OCI-LY1 (cell line): ENCODE data around the gene ITSN1.

Experiments used
- H2AFZ ChIP-seq: fragments of 200-600 bp; sonication (generic), shearing (Covaris generic); 2 replicates; pipeline ENCODE4 v1.6.0; 2014; ENCODE audit warnings: antibody characterized with exemption, mild to moderate bottlenecking, low read length
- H3F3A ChIP-seq: fragments of 200-600 bp; sonication (generic), shearing (Covaris generic); 2 replicates; pipeline ENCODE4 v1.6.0; 2014; ENCODE audit warnings: mild to moderate bottlenecking, antibody characterized with exemption, low read length, moderate library complexity; ENCODE audit not compliant: insufficient read depth
- H3K27ac ChIP-seq: fragments of 200-600 bp; sonication (generic); 2 replicates; pipeline ENCODE4 v1.5.1; 2014; ENCODE audit warnings: low read length, mixed run types, mild to moderate bottlenecking, low read depth; ENCODE audit not compliant: poor library complexity, severe bottlenecking
- H3K27me3 ChIP-seq: fragments of 200-600 bp; sonication (generic); 2 replicates; pipeline ENCODE4 v1.6.0; 2014; ENCODE audit warnings: antibody characterized with exemption, mild to moderate bottlenecking, low read length, moderate library complexity; ENCODE audit not compliant: insufficient read depth
- H3K36me3 ChIP-seq: fragments of 200-600 bp; sonication (generic); 2 replicates; pipeline ENCODE4 v1.6.1; 2014; ENCODE audit warnings: mild to moderate bottlenecking, antibody characterized with exemption, low read length, moderate library complexity, mixed read lengths; ENCODE audit not compliant: insufficient read depth
- H3K4me1 ChIP-seq: fragments of 200-600 bp; sonication (generic); 2 replicates; pipeline ENCODE4 v1.5.1; 2014; ENCODE audit warnings: mild to moderate bottlenecking, low read length, moderate library complexity; ENCODE audit not compliant: insufficient read depth, severe bottlenecking
- H3K4me2 ChIP-seq: fragments of 200-600 bp; sonication (generic), shearing (Covaris generic); 2 replicates; pipeline ENCODE4 v1.6.1; 2014; ENCODE audit warnings: low read length
- H3K4me3 ChIP-seq: fragments of 200-600 bp; sonication (generic); 2 replicates; pipeline ENCODE4 v1.5.1; 2014; ENCODE audit warnings: low read length, low read depth, mild to moderate bottlenecking, mixed read lengths; ENCODE audit not compliant: poor library complexity, severe bottlenecking
- H3K79me2 ChIP-seq: fragments of 200-600 bp; shearing (Covaris generic); 2 replicates; pipeline ENCODE4 v1.6.1; 2016; ENCODE audit warnings: mixed run types, low read length, mixed read lengths; ENCODE audit not compliant: insufficient read depth
- H3K9ac ChIP-seq: fragments of 200-600 bp; sonication (generic), shearing (Covaris generic); 2 replicates; pipeline ENCODE4 v1.6.1; 2014; ENCODE audit warnings: mild to moderate bottlenecking, low read length, mixed read lengths
- H3K9me2 ChIP-seq: fragments of 200-600 bp; sonication (generic), shearing (Covaris generic); 2 replicates; pipeline ENCODE4 v1.6.1; 2014; ENCODE audit warnings: low read depth, mild to moderate bottlenecking, low read length, mixed read lengths
- H3K9me3 ChIP-seq: fragments of 200-600 bp; shearing (Covaris generic); 2 replicates; pipeline ENCODE4 v1.6.1; 2014; ENCODE audit warnings: low read length, mixed read lengths
- H4K20me1 ChIP-seq: fragments of 200-600 bp; sonication (generic), shearing (Covaris generic); 2 replicates; pipeline ENCODE4 v1.6.0; 2016; ENCODE audit warnings: mild to moderate bottlenecking, low read length; ENCODE audit not compliant: insufficient read depth
- CTCF ChIP-seq: fragments of 200-600 bp; sonication (generic), shearing (Covaris generic); IDR thresholded peaks from 2 replicates; pipeline ENCODE4 v1.5.1; 2017; ENCODE audit warnings: mild to moderate bottlenecking, antibody characterized with exemption, low read length, moderate library complexity, mixed read lengths
- EZH2 ChIP-seq: fragments of 200-600 bp; sonication (generic), shearing (Covaris generic); IDR thresholded peaks from 2 replicates; pipeline ENCODE4 v1.8.0; 2017; ENCODE audit warnings: borderline replicate concordance, mixed run types, mild to moderate bottlenecking, antibody characterized with exemption, low read length, moderate library complexity, mixed read lengths

The ITSN1 gene

DNA sequence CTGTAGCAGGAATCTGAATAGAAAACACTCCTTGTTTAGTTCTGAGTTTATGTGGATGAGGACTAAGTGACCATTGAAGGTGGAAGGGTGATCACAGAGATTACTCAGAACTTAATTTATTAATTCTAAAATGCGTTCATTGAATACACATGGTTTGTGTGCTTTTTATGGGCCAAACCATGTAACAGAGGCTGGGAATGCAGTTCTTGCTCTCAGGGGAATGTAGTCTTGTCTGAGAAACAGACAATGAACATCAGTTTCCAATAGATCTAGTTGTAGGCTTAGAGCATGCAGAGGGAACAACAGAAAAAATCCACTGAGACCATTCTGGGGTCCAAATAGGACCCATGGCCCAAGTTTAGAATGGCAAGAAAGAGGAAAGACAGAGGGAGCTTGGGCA lies 46.1 kb downstream of the ITSN1 start:
- Histone ChIP-seq H3K27me3 (no peaks in the 10 kb centered on the region; the same call in 1 of the 2 replicates), H2AFZ (no peak overlapping the region), H4K20me1 (no peaks in the 10 kb centered on the region), H3K27ac (no peak overlapping the region), H3K4me3 (no peak overlapping the region), H3K9me3 (no peaks in the 10 kb centered on the region), H3K9ac (no peak overlapping the region), H3K4me2 (no peak overlapping the region), H3K36me3 (no peaks in the 10 kb centered on the region), H3F3A (no peaks in the 10 kb centered on the region), H3K4me1 (no peaks in the 10 kb centered on the region), H3K9me2 (no peaks in the 10 kb centered on the region), H3K79me2 (no peaks in the 10 kb centered on the region)
- TF ChIP-seq CTCF (no peak), EZH2 (no peak)

- Histone ChIP-seq H3K27ac (no peak overlapping the region), H3K27me3 (no peaks in the 10 kb centered on the region; the same call in 1 of the 2 replicates), H3F3A (no peaks in the 10 kb centered on the region), H3K79me2 (no peaks in the 10 kb centered on the region), H3K4me3 (no peak overlapping the region), H3K4me1 (no peaks in the 10 kb centered on the region), H3K9me3 (no peaks in the 10 kb centered on the region), H3K4me2 (no peak overlapping the region), H4K20me1 (no peaks in the 10 kb centered on the region), H3K9ac (no peak overlapping the region), H2AFZ (no peak overlapping the region), H3K9me2 (no peaks in the 10 kb centered on the region), H3K36me3 (no peaks in the 10 kb centered on the region)
- TF ChIP-seq EZH2 (no peak), CTCF (no peak)
These were observed 48.6 kb downstream of the ITSN1 start for GRCh38 chr21:33690874-33691273.

- H3K27me3 ChIP-seq: no peaks in the 10 kb centered on the region; the same call in 1 of the 2 replicates
- H3K27ac ChIP-seq: no peak overlapping the region
- no peaks in the 10 kb centered on the region for H3K79me2 ChIP-seq
- no peaks in the 10 kb centered on the region for H3F3A ChIP-seq
- H3K4me3 ChIP-seq: no peak overlapping the region
- no peak overlapping the region for H2AFZ ChIP-seq
- no peaks in the 10 kb centered on the region for H3K9me3 ChIP-seq
- H4K20me1 ChIP-seq: no peaks in the 10 kb centered on the region
- no peaks in the 10 kb centered on the region for H3K36me3 ChIP-seq
- H3K9me2 ChIP-seq: no peaks in the 10 kb centered on the region
- TF ChIP-seq EZH2 (no peak), CTCF (no peak)
- no peaks in the 10 kb centered on the region for H3K4me1 ChIP-seq
- H3K9ac ChIP-seq: no peak overlapping the region
- H3K4me2 ChIP-seq: no peak overlapping the region
These were observed 49.8 kb downstream of the ITSN1 start for GRCh38 chr21:33691945-33692603.
